GM18511 (cell line): ENCODE data around the gene CHST9.
"Not testable (repeated sequence)": the region's sequence is repeated elsewhere in the genome, so short reads cannot be mapped to it uniquely, and the experiment has no call there.

ENCODE experiments used
- ATAC-seq: cut with Tn5 transposase; IDR thresholded peaks from one replicate; pipeline ENCODE4 v1.9.1; 2021; ENCODE audit warnings: mild to moderate bottlenecking, moderate library complexity; ENCODE audit not compliant: unreplicated experiment

CHST9 gene

GRCh38 chr18:26948703-26949102, 236.4 kb downstream of the CHST9 start:
- no peak for ATAC-seq

GRCh38 chr18:26943906-26944305, 241.2 kb downstream of the CHST9 start:
- no peak for ATAC-seq

- no peak for ATAC-seq
Observed at GRCh38 chr18:26941584-26941983, 243.5 kb downstream of the CHST9 start.

- ATAC-seq: no peak
Observed at GRCh38 chr18:26940744-26941398, 244.2 kb downstream of the CHST9 start.

GRCh38 chr18:26931659-26932058, 253.4 kb downstream of the CHST9 start:
- no peak for ATAC-seq

- no peak for ATAC-seq
Observed at GRCh38 chr18:26930630-26931029, 254.5 kb downstream of the CHST9 start.

GRCh38 chr18:26928670-26929313, 256.3 kb downstream of the CHST9 start:
- ATAC-seq: no peak

- ATAC-seq: not testable (repeated sequence)
Observed at GRCh38 chr18:26927822-26928221, 257.3 kb downstream of the CHST9 start.

GRCh38 chr18:26926066-26926675, 258.9 kb downstream of the CHST9 start:
- ATAC-seq: no peak

- ATAC-seq: no peak
Observed at GRCh38 chr18:26925313-26925712, 259.8 kb downstream of the CHST9 start.

- ATAC-seq: no peak
Observed at GRCh38 chr18:26922313-26922712, 262.8 kb downstream of the CHST9 start.

GRCh38 chr18:26920644-26921043, 264.5 kb downstream of the CHST9 start:
- ATAC-seq: no peak

- no peak for ATAC-seq
Observed at GRCh38 chr18:26919627-26920026, 265.5 kb downstream of the CHST9 start.

- no peak for ATAC-seq
Observed at GRCh38 chr18:26919201-26919600, 265.9 kb downstream of the CHST9 start.

- no peak for ATAC-seq
Observed at GRCh38 chr18:26911840-26912239, 273.3 kb downstream of the CHST9 start.

- no peak for ATAC-seq
Observed at GRCh38 chr18:26909599-26910290, 275.4 kb downstream of the CHST9 start.

GRCh38 chr18:26908906-26909305, 276.2 kb downstream of the CHST9 start:
- no peak for ATAC-seq

GRCh38 chr18:26902291-26902690, 282.8 kb downstream of the CHST9 start:
- no peak for ATAC-seq

- no peak for ATAC-seq
Observed at GRCh38 chr18:26901020-26901419, 284.1 kb downstream of the CHST9 start.

GRCh38 chr18:26894426-26894825, 290.7 kb downstream of the CHST9 start:
- ATAC-seq: no peak

GRCh38 chr18:26893996-26894395, 291.1 kb downstream of the CHST9 start:
- ATAC-seq: no peak

GRCh38 chr18:26888259-26888658, 296.8 kb downstream of the CHST9 start:
- no peak for ATAC-seq
